Vagina (tissue), 2 donors: ENCODE results near the gene GPR173.

Source experiments
- POLR2A ChIP-seq, 2 donors: fragments of 450-650 bp; IDR thresholded peaks; one replicate each; pipeline ENCODE4 v1.6.1; 2017; ENCODE audit warnings: antibody characterized with exemption in 2 of 2, mild to moderate bottlenecking in 2 of 2, moderate library complexity in 2 of 2
- POLR2AphosphoS5 ChIP-seq, 2 donors: sonication (generic); formaldehyde crosslinking; IDR thresholded peaks; one replicate each; pipeline ENCODE4 v1.9.0; 2017; ENCODE audit warnings: antibody characterized with exemption in 2 of 2, mild to moderate bottlenecking in 2 of 2, low read depth in 1 of 2; ENCODE audit not compliant: insufficient read depth in 1 of 2
- TF ChIP-seq, protein P1 (sequence below), 3 experiments: fragments of 450-650 bp in 2 of 3; fragments of 200-600 bp in 1 of 3; sonication (generic) in 1 of 3; IDR thresholded peaks; one replicate each; pipeline ENCODE4 v1.5.1; 2017 to 2019; ENCODE audit warnings: antibody characterized with exemption in 3 of 3, mild to moderate bottlenecking in 2 of 3, moderate library complexity in 2 of 3

GRCh38 chrX:53082773-53083616 lies 34.4 kb downstream of the GPR173 start:
- TF ChIP-seq POLR2A (IDR thresholded peaks at IDR 0.05) (no peak), POLR2AphosphoS5 (IDR thresholded peaks at IDR 0.05; ENCODE audit: insufficient read depth in 1 of 2, low read depth in 1 of 2) (no peak)
- TF ChIP-seq, protein P1, sequence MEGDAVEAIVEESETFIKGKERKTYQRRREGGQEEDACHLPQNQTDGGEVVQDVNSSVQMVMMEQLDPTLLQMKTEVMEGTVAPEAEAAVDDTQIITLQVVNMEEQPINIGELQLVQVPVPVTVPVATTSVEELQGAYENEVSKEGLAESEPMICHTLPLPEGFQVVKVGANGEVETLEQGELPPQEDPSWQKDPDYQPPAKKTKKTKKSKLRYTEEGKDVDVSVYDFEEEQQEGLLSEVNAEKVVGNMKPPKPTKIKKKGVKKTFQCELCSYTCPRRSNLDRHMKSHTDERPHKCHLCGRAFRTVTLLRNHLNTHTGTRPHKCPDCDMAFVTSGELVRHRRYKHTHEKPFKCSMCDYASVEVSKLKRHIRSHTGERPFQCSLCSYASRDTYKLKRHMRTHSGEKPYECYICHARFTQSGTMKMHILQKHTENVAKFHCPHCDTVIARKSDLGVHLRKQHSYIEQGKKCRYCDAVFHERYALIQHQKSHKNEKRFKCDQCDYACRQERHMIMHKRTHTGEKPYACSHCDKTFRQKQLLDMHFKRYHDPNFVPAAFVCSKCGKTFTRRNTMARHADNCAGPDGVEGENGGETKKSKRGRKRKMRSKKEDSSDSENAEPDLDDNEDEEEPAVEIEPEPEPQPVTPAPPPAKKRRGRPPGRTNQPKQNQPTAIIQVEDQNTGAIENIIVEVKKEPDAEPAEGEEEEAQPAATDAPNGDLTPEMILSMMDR (IDR thresholded peaks at IDR 0.05): no peak
